Dedifferentiated amniotic fluid mesenchymal stem cell (primary cell): ENCODE measurements around the gene ANKFN1.
A peak's percentile ranks its signal among the peaks of the same experiment; 100 is the strongest.

ENCODE experiments used
- DNase-seq: peaks from one replicate; pipeline ENCODE4 v3.0.0-alpha.2; 2016; ENCODE audit errors: extremely low spot score

Gene ANKFN1

GRCh38 chr17:56436142-56436541 lies 282.9 kb downstream of the ANKFN1 start:
- no peak for DNase-seq

GRCh38 chr17:56440419-56440818 lies 287.1 kb downstream of the ANKFN1 start:
- DNase-seq = peak; percentile 38

- DNase-seq = no peak
Measured at GRCh38 chr17:56441308-56441707, 288.0 kb downstream of the ANKFN1 start.

GRCh38 chr17:56445692-56446411 lies 292.6 kb downstream of the ANKFN1 start:
- DNase-seq = no peak

- no peak for DNase-seq
Measured at GRCh38 chr17:56447171-56447570, 293.9 kb downstream of the ANKFN1 start.

- no peak for DNase-seq
Measured at GRCh38 chr17:56448371-56448770, 295.1 kb downstream of the ANKFN1 start.

GRCh38 chr17:56449176-56449575 lies 295.9 kb downstream of the ANKFN1 start:
- no peak for DNase-seq

- DNase-seq = no peak
Measured at GRCh38 chr17:56451629-56452028, 298.4 kb downstream of the ANKFN1 start.

GRCh38 chr17:56452461-56452860 lies 299.2 kb downstream of the ANKFN1 start:
- no peak for DNase-seq

GRCh38 chr17:56457501-56457900 lies 304.2 kb downstream of the ANKFN1 start:
- DNase-seq = no peak

GRCh38 chr17:56465886-56466285 lies 312.6 kb downstream of the ANKFN1 start:
- DNase-seq = no peak

GRCh38 chr17:56468840-56469239 lies 315.6 kb downstream of the ANKFN1 start:
- no peak for DNase-seq

- DNase-seq = no peak
Measured at GRCh38 chr17:56471696-56472095, 318.4 kb downstream of the ANKFN1 start.

- DNase-seq = no peak
Measured at GRCh38 chr17:56475116-56475515, 321.8 kb downstream of the ANKFN1 start.

- no peak for DNase-seq
Measured at GRCh38 chr17:56478836-56479447, 325.7 kb downstream of the ANKFN1 start.

GRCh38 chr17:56480501-56480900 lies 327.2 kb downstream of the ANKFN1 start:
- no peak for DNase-seq

GRCh38 chr17:56481659-56482058 lies 328.4 kb downstream of the ANKFN1 start:
- DNase-seq = no peak

- DNase-seq = no peak
Measured at GRCh38 chr17:56482229-56482628, 329.0 kb downstream of the ANKFN1 start.

- no peak for DNase-seq
Measured at GRCh38 chr17:56486732-56487131, 333.5 kb downstream of the ANKFN1 start.

GRCh38 chr17:56488800-56489199 lies 335.5 kb downstream of the ANKFN1 start:
- no peak for DNase-seq

GRCh38 chr17:56489980-56490379 lies 336.7 kb downstream of the ANKFN1 start:
- no peak for DNase-seq

GRCh38 chr17:56495556-56495955 lies 342.3 kb downstream of the ANKFN1 start:
- DNase-seq = no peak

GRCh38 chr17:56497132-56497531 lies 343.9 kb downstream of the ANKFN1 start:
- no peak for DNase-seq
